ENCODE data around the gene SUGCT. TPM values are rescaled to one million over a fixed set of nuclear protein-coding genes. Genes with fewer than 3 reads are reported as not detected.
A peak's percentile ranks its signal among the peaks of the same experiment; 100 is the strongest.

Gene SUGCT
- total RNA-seq, 3 donors from 2014 or later, result 2.3 to 4.5 (median 4.0) TPM

GRCh38 chr7:40579401-40579800 is 444.6 kb downstream of the SUGCT start:
- no peak for TF ChIP-seq POLR2A (IDR thresholded peaks at IDR 0.05)
- TF ChIP-seq POLR2AphosphoS5 (IDR thresholded peaks at IDR 0.05), result no peak
- TF ChIP-seq, protein P1, sequence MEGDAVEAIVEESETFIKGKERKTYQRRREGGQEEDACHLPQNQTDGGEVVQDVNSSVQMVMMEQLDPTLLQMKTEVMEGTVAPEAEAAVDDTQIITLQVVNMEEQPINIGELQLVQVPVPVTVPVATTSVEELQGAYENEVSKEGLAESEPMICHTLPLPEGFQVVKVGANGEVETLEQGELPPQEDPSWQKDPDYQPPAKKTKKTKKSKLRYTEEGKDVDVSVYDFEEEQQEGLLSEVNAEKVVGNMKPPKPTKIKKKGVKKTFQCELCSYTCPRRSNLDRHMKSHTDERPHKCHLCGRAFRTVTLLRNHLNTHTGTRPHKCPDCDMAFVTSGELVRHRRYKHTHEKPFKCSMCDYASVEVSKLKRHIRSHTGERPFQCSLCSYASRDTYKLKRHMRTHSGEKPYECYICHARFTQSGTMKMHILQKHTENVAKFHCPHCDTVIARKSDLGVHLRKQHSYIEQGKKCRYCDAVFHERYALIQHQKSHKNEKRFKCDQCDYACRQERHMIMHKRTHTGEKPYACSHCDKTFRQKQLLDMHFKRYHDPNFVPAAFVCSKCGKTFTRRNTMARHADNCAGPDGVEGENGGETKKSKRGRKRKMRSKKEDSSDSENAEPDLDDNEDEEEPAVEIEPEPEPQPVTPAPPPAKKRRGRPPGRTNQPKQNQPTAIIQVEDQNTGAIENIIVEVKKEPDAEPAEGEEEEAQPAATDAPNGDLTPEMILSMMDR (IDR thresholded peaks at IDR 0.05), result no peak
- H3K9me3 ChIP-seq, result peaks cover 0 to 7% of the 10 kb centered on the region in 2 donors
- H3K27me3 ChIP-seq, result no peaks in the 10 kb centered on the region
- DNase-seq (ENCODE audit: low spot score in 2 of 2), result no peak
- H3K36me3 ChIP-seq, result no peaks in the 10 kb centered on the region
- H3K4me3 ChIP-seq, result no peak overlapping the region
- intact Hi-C loops (cut with DNase I; ENCODE audit: low total_unique reads), result no loop called here
- H3K27ac ChIP-seq, result peak overlapping the region in 1 of 2 donors; percentile 15
- H3K4me1 ChIP-seq, result peaks cover 0 to 5% of the 10 kb centered on the region in 2 donors

GRCh38 chr7:40580776-40581175 is 446.0 kb downstream of the SUGCT start:
- Histone ChIP-seq H3K9me3 (peaks cover 0 to 7% of the 10 kb centered on the region in 2 donors), H3K4me1 (peaks cover 0 to 5% of the 10 kb centered on the region in 2 donors)

DNA sequence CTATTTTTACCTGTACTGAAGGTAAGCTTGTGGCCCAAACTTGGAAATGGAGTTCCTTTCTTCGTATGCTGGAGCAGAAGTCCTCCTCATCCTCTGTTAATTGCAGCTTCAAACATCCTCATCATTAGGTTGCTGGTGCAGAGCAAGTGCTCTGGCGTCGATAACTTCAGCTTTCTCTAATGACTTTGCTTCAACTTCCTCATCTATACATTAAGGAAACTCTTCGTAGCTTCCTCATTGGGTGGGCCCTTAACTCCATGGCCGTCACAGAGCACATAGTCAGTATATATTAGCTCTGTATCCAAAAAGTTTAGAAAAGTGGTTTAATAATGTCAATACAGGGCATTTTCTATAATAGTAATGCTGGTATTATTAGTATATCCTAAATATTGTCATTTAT is 447.7 kb downstream of the SUGCT start:
- no peak for DNase-seq (ENCODE audit: low spot score in 2 of 2)
- TF ChIP-seq, protein P1 (IDR thresholded peaks at IDR 0.05), result no peak
- Histone ChIP-seq H3K9me3 (no peaks in the 10 kb centered on the region), H3K36me3 (no peaks in the 10 kb centered on the region), H3K27me3 (no peaks in the 10 kb centered on the region), H3K4me3 (no peak overlapping the region), H3K27ac (no peak overlapping the region), H3K4me1 (peaks cover 0 to 5% of the 10 kb centered on the region in 2 donors)
- intact Hi-C loops (cut with DNase I; ENCODE audit: low total_unique reads), result no loop called here

More at GRCh38 chr7:40580776-40581175, 446.0 kb downstream of the SUGCT start:
- H3K4me3 ChIP-seq, result no peak overlapping the region
- H3K27me3 ChIP-seq, result no peaks in the 10 kb centered on the region
- H3K36me3 ChIP-seq, result no peaks in the 10 kb centered on the region
- TF ChIP-seq POLR2A (IDR thresholded peaks at IDR 0.05), result no peak
- DNase-seq (ENCODE audit: low spot score in 2 of 2), result no peak
- no peak overlapping the region for H3K27ac ChIP-seq
- intact Hi-C loops (cut with DNase I; ENCODE audit: low total_unique reads), result no loop called here

DNA sequence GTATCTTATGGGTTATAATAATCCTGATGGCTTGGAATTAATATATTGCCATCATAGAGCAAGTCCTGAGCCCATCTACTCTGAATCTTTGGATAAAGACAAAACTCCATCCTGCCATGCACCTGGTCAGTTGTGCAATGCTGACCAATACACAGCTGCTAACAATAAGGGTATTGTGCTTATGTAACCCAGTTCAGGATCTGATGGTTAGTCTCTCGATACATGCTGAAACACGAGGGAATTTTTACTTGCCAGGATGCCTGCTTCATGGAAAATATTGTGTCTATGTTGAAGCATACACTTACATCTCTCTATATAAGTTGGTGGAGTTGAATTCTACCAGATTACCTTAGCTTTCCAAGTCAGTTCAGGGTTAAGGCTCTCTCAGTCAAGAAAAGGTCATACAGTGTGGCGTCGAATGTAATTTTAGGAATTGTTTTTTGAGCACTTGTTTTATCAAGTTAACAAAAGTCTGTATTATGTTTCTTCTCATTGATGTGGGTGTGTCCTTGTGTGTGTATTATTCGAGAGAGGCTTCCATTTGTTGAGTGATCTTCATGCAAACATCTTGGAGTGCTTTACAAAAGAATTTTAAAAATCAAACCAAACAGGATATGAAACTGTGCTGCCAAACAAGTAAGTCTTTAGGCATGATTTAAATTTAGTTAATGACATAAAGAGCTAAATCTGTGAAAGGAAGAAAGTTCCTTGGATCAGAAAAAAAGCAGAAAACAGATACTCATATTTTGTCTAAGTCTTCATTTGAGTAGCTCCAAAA is 449.1 kb downstream of the SUGCT start:
- Histone ChIP-seq H3K27me3 (no peaks in the 10 kb centered on the region), H3K9me3 (no peaks in the 10 kb centered on the region), H3K36me3 (no peaks in the 10 kb centered on the region), H3K4me1 (peaks cover 0 to 5% of the 10 kb centered on the region in 2 donors), H3K4me3 (no peak overlapping the region), H3K27ac (peak overlapping the region; percentile 56 to 75)
- intact Hi-C loops (cut with DNase I; ENCODE audit: low total_unique reads), result no loop called here
- peak in 1 of 2 donors; percentile 41 for DNase-seq (ENCODE audit: low spot score in 2 of 2)
- TF ChIP-seq, protein P1 (IDR thresholded peaks at IDR 0.05), result no peak
- TF ChIP-seq POLR2AphosphoS5 (IDR thresholded peaks at IDR 0.05), result peak in 1 of 3 donors; percentile 33

- H3K4me3 ChIP-seq, result no peak overlapping the region
- peak overlapping the region; percentile 56 to 71 for H3K27ac ChIP-seq
These were observed 450.0 kb downstream of the SUGCT start for GRCh38 chr7:40584667-40585433.

More at GRCh38 chr7:40584667-40585433, 450.0 kb downstream of the SUGCT start:
- H3K27me3 ChIP-seq, result no peaks in the 10 kb centered on the region
- no peak for DNase-seq (ENCODE audit: low spot score in 2 of 2)
- TF ChIP-seq POLR2AphosphoS5 (IDR thresholded peaks at IDR 0.05), result no peak
- TF ChIP-seq, protein P1 (IDR thresholded peaks at IDR 0.05), result no peak
- no peak for TF ChIP-seq POLR2A (IDR thresholded peaks at IDR 0.05)
- no peaks in the 10 kb centered on the region for H3K9me3 ChIP-seq
- H3K4me1 ChIP-seq, result peaks cover 0 to 5% of the 10 kb centered on the region in 2 donors
- no peaks in the 10 kb centered on the region for H3K36me3 ChIP-seq
- intact Hi-C loops (cut with DNase I; ENCODE audit: low total_unique reads), result no loop called here
